ENCODE results near the gene NCOR2.
"Not testable (repeated sequence)": the region's sequence is repeated elsewhere in the genome, so short reads cannot be mapped to it uniquely, and the experiment has no call there.

- not testable (repeated sequence) for TF ChIP-seq POLR2A, CTCF (IDR thresholded peaks at IDR 0.05)
Measured at GRCh38 chr12:124584494-124584893, 17.1 kb upstream of the NCOR2 start.

Measured in tibial nerve (tissue), 3 donors.